Upper lobe of left lung (tissue), 4 donors: ENCODE measurements around the gene PALLD.

Source experiments
- CTCF ChIP-seq, 6 experiments: fragments of 450-650 bp in 4 of 6; fragments of 200-600 bp in 2 of 6; sonication (generic) in 2 of 6; IDR thresholded peaks; one replicate each; pipeline ENCODE4 v1.5.1; 2016 to 2019; ENCODE audit warnings: antibody characterized with exemption in 6 of 6
- EP300 ChIP-seq, 4 donors: sonication (generic); formaldehyde crosslinking; IDR thresholded peaks; one replicate each; pipeline ENCODE4 v1.5.1; 2017; ENCODE audit warnings: antibody characterized with exemption in 4 of 4, control low read depth in 2 of 4

GRCh38 chr4:168600796-168601583, 104.1 kb downstream of the PALLD start:
- TF ChIP-seq CTCF (IDR thresholded peaks at IDR 0.05), result no peak
- TF ChIP-seq EP300 (IDR thresholded peaks at IDR 0.05), result no peak
